ENCODE data around the gene KCNK16. TPM values are rescaled to one million over a fixed set of nuclear protein-coding genes. Genes with fewer than 3 reads are reported as not detected.

KCNK16 gene
- total RNA-seq, 1 experiment from 2014 or later: not detected

GRCh38 chr6:39319621-39320362 is 2.7 kb downstream of the KCNK16 start:
- no peak for DNase-seq (ENCODE audit: low read depth, low spot score)
- in situ Hi-C loops (cut with HindIII; ENCODE audit: low pct_unique_long_range_greater_than_20kb, low sequenced_read_pairs): no loop called here

- no peak for DNase-seq (ENCODE audit: low read depth, low spot score)
- in situ Hi-C loops (cut with HindIII; ENCODE audit: low pct_unique_long_range_greater_than_20kb, low sequenced_read_pairs): no loop called here
Observed at GRCh38 chr6:39317256-39317655, 5.2 kb downstream of the KCNK16 start.

DNA sequence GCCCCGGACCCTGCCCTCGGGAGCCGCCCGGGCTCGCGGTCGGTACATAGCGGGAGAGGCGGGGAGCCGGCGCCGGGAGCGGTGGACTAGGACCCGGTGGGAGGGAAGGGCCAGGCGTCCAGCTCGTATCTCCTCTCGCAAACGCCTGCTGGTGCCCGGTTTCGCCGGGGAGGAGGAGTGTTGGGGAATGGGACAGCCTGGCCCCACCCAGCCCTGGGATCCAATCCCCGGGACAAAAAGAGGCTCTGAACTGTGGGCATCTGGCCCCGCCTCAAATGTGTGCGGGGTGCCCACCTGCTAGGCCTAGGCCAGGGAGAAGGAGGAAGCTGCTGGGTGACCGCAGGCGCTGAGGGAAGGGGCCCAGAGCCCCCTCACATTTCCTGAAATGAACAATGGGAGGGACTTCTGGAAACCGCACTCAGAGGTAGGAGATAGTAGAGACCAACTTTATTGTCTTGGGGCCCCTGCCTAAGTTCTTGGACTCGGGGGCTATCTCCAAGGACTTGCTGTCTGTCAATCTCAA is 8.2 kb downstream of the KCNK16 start, which contains the start of gene KCNK17:
Gene KCNK17, minus strand, starts transcription at position 147 of the 523 bp plus-strand sequence. Its CDS starts 99 bp downstream, at position 48.
- DNase-seq (ENCODE audit: low read depth, low spot score): no peak
- in situ Hi-C loops (cut with HindIII; ENCODE audit: low pct_unique_long_range_greater_than_20kb, low sequenced_read_pairs): no loop called here

GRCh38 chr6:39313526-39314272 is 8.8 kb downstream of the KCNK16 start:
- in situ Hi-C loops (cut with HindIII; ENCODE audit: low pct_unique_long_range_greater_than_20kb, low sequenced_read_pairs): no loop called here
- DNase-seq (ENCODE audit: low read depth, low spot score): no peak

DNA sequence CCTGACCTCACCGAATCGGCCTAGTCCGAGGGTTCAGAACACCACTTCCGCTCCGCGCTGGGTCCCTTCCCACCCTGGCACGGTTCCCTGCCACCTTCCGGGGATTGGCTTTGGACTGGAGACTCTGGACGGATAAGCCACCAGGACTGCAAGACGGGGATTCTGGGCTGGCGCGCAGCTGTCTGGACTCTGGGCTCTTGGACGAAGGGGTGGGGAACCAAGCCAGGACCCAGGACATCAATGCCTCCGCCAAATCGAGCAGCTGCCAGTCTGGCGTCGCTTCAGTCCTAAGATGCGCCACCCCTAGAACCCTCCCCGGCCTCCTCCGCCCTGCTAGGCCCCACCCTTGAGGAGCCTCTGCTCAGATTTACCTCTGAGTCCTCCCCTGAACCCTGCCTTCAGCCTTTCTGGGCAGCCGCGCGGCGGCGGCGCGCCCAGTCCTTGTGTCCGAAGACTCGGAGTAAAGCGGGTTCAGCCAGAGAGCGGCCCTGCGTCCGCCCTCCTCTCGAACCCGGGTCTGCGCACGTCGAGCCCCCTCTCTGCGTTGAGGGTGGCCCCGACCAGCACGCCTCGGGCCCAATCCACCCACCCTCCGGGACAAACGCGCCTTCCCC is 9.5 kb downstream of the KCNK16 start:
- in situ Hi-C loops (cut with HindIII; ENCODE audit: low pct_unique_long_range_greater_than_20kb, low sequenced_read_pairs): no loop called here
- DNase-seq (ENCODE audit: low read depth, low spot score): no peak

GRCh38 chr6:39310542-39310941 is 12.0 kb downstream of the KCNK16 start:
- in situ Hi-C loops (cut with HindIII; ENCODE audit: low pct_unique_long_range_greater_than_20kb, low sequenced_read_pairs): no loop called here
- no peak for DNase-seq (ENCODE audit: low read depth, low spot score)

GRCh38 chr6:39309942-39310531 is 12.5 kb downstream of the KCNK16 start:
- in situ Hi-C loops (cut with HindIII; ENCODE audit: low pct_unique_long_range_greater_than_20kb, low sequenced_read_pairs): no loop called here
- DNase-seq (ENCODE audit: low read depth, low spot score): peak; percentile 71

DNA sequence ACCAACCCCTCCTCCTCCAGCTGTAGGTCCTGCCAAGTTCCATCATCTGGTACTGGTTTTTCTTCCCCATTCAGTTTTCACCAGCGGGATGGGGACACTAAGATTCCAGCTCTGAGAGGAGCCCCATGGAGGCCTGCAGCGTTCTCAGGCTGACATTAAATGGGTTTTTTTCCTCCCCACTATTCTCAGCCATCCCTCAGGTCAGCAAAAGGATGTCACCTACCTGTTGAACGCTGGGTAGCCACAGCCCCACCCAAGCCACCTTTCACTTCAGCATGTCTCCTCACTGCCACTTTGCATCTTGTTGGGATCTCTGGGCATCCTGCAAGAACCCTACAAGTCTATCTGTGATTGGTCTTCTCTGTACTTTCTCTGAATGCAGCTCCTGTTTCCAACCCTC is 15.0 kb downstream of the KCNK16 start:
- no peak for DNase-seq (ENCODE audit: low read depth, low spot score)
- in situ Hi-C loops (cut with HindIII; ENCODE audit: low pct_unique_long_range_greater_than_20kb, low sequenced_read_pairs): no loop called here

DNA sequence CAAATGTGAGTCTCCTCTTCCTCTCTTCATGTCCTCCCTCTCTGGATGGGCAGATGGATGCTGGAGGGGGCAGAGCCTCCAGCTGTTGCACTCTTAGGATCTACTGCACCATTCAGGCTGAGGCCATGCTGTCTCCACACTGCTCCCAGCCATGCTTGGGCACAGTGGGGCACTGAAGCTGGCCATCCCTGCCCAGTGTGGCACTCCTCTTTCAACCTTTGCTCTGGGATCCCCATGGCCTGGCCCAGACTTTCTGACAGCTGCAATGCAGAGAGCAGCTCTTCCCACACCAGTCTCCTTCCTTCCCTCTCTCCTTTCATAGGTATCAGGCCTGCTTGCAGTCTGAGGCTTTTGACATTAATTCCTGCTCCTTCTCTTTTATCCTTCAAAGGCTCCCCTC is 17.6 kb downstream of the KCNK16 start:
- in situ Hi-C loops (cut with HindIII; ENCODE audit: low pct_unique_long_range_greater_than_20kb, low sequenced_read_pairs): no loop called here
- DNase-seq (ENCODE audit: low read depth, low spot score): no peak

GRCh38 chr6:39303425-39304153 is 18.9 kb downstream of the KCNK16 start:
- in situ Hi-C loops (cut with HindIII; ENCODE audit: low pct_unique_long_range_greater_than_20kb, low sequenced_read_pairs): no loop called here
- DNase-seq (ENCODE audit: low read depth, low spot score): no peak

- in situ Hi-C loops (cut with HindIII; ENCODE audit: low pct_unique_long_range_greater_than_20kb, low sequenced_read_pairs): no loop called here
- peak; percentile 78 for DNase-seq (ENCODE audit: low read depth, low spot score)
Observed at GRCh38 chr6:39302669-39303424, 19.7 kb downstream of the KCNK16 start.

DNA sequence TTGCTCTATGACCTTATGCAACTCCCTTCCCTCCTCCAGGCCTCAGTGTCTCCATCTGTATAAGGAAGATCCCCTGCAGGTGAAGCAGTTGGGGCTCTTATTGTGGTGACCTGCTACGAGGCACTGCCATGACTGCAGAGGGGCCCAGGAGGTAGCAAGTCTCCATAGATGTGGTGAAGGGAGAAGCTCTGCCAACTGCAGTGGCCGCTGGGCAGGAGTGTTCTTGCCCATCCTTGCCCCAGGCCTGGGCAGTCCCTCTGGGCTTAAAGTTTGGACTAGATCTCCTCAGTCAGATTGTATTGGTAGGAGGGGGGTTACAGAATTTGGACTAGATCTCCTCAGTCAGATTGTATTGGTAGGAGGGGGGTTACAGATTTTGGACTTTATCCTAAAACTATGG is 20.5 kb downstream of the KCNK16 start:
- no peak for DNase-seq (ENCODE audit: low read depth, low spot score)
- in situ Hi-C loops (cut with HindIII; ENCODE audit: low pct_unique_long_range_greater_than_20kb, low sequenced_read_pairs): no loop called here

DNA sequence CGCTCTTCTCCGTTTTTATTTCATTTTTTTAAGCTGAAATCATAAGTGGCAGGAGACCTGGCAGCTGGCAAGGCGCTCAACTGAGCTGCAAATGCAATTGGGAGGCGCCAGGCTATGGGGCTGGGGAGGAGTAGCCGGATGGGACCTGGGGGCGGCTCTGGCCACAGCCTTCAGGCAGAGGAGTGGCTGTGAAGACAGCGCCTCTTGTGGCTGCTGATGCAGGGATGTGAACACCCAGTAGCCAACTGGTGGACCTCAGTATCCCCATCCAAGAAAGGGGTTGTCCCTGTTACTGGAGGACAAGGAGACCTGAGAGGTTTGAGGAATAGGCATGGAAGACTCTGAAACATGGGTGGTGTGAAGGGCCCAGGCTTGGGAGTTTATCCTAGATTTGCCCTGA is 20.9 kb downstream of the KCNK16 start:
- in situ Hi-C loops (cut with HindIII; ENCODE audit: low pct_unique_long_range_greater_than_20kb, low sequenced_read_pairs): no loop called here
- DNase-seq (ENCODE audit: low read depth, low spot score): peak; percentile 55

DNA sequence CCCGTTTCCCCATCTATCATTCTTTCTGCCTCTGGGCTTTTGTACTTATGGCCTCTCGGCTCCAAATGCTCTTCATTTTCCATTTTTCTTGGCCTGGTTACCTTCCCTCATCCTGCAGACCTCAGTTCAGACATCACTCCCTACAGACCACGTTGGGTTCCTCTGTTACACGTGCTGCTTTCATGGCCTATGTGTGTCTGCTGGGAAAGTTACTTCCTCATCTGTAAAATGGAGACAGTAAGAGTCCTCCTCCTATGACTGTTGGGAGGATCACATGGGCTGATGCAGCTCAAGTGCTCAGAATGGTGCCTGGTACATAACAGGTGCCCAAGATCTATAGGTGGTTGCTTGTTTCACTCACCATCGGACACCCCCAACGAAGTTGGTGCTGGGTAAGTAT is 21.8 kb downstream of the KCNK16 start:
- DNase-seq (ENCODE audit: low read depth, low spot score): no peak
- in situ Hi-C loops (cut with HindIII; ENCODE audit: low pct_unique_long_range_greater_than_20kb, low sequenced_read_pairs): no loop called here

DNA sequence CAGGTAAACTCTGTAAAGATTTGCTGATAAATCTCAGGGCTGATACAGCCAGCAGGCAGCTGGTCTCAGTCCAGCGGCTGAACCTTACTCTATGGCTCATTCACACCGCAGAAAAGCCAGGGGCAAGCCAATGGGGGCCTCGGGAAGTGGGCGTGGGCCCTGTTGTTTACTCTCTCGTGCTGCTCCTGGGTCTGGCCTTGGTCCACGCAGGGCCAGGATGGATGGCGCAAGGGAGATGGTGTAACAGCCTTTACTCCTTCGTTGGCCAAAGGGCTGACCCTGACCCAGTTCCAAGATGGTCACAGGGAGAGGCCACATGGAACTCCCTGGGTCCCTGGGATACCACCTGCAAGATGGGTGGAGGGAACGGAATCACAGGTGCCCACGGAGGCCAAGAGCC is 24.4 kb downstream of the KCNK16 start:
- DNase-seq (ENCODE audit: low read depth, low spot score): no peak
- in situ Hi-C loops (cut with HindIII; ENCODE audit: low pct_unique_long_range_greater_than_20kb, low sequenced_read_pairs): no loop called here

DNA sequence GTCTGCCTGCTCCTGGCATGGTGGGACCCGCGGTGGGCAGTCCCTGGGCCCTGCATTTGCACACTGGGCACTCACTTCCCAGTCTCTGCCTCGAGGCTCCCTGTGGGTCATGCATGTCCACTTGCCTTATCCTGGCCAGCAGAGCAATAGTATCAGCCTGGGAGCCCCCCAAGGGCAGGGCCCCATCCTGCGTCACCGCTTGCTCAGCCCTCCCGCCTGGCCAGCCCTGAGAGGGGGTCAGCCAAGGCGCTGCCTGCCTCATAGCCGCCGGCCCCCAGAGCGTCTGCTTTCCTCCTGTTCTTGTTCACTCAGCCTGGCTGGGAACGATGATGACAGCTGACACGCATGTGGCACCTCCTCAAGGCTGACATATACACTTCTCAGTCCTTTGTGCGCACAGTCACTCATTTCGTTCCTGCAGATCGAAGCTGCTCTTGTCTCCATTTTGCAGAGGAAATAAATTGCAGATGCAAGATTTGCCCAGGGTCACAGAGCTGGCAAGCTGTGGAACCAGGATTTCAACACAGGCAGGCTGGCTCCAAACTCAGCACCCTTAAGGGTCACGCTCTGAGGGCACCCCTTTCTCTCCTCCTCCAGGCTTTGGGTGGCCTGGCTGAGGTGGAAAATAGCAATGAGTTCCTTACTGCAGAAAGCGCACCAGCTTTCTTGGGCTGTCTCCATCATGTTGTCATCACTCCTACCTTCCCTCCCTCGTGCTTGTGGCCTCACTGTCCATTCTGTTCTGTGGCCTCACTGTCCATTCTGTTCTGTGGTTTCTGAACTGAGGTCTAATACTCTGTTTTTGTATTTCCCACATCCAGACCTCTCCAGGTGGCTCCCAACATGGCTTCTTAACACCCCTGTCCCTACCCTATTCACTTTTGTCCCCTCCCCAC is 25.5 kb downstream of the KCNK16 start:
- no peak for DNase-seq (ENCODE audit: low read depth, low spot score)
- in situ Hi-C loops (cut with HindIII; ENCODE audit: low pct_unique_long_range_greater_than_20kb, low sequenced_read_pairs): no loop called here

Measured in SK-MEL-5 (cell line).